Thoracic aorta (tissue), 2 donors: ENCODE data around the gene ALKBH3. TPM values are rescaled to one million over a fixed set of nuclear protein-coding genes. Genes with fewer than 3 reads are reported as not detected.

Experiments used
- ATAC-seq: fragments of 150-250 bp; one replicate; pipeline ENCODE4 v1.8.0; 2017; ENCODE audit warnings: low read depth; ENCODE audit not compliant: insufficient number of reproducible peaks, low FRiP score
- DNase-seq: peaks from one replicate; pipeline ENCODE4 v3.0.0-alpha.2; 2020; ENCODE audit warnings: low spot score
- H3K27ac ChIP-seq, 2 donors: fragments of 200-600 bp; sonication (generic); 1 replicate in 1 of 2; 2 replicates in 1 of 2; pipeline ENCODE4 v1.5.1; 2016; ENCODE audit warnings: mild to moderate bottlenecking in 2 of 2, moderate library complexity in 2 of 2
- H3K27me3 ChIP-seq: fragments of 200-600 bp; sonication (generic); replicated peaks from 2 replicates; pipeline ENCODE4 v1.6.0; 2016; ENCODE audit warnings: mild to moderate bottlenecking; ENCODE audit not compliant: insufficient read depth
- H3K36me3 ChIP-seq: fragments of 200-600 bp; sonication (generic); one replicate; pipeline ENCODE4 v1.5.1; 2016
- H3K4me1 ChIP-seq, 2 donors: fragments of 200-600 bp; sonication (generic); 1 replicate in 1 of 2; 2 replicates in 1 of 2; pipeline versions ENCODE4 v1.5.1 to v1.6.0; 2016; ENCODE audit warnings: low read depth in 2 of 2, mild to moderate bottlenecking in 1 of 2; ENCODE audit not compliant: control insufficient read depth in 1 of 2
- H3K4me3 ChIP-seq: fragments of 200-600 bp; sonication (generic); 2 replicates; pipeline ENCODE4 v1.5.1; 2016; ENCODE audit warnings: mild to moderate bottlenecking
- H3K9me3 ChIP-seq: fragments of 200-600 bp; sonication (generic); 2 replicates; pipeline ENCODE4 v1.5.1; 2016
- total RNA-seq, 2 donors: library from RNA; depleted of rRNA; stranded (reverse); fragments of >200 nt; gene quantifications; one replicate each; pipeline versions ENCODE4 v1.1.0 to v1.2.3, GENCODE V29; 2016
- TF ChIP-seq, protein P1 (sequence below): fragments of 200-600 bp; sonication (generic); IDR thresholded peaks from one replicate; pipeline ENCODE4 v1.5.1; 2019; ENCODE audit warnings: antibody characterized with exemption

ALKBH3 gene
- total RNA-seq, 2 donors from 2014 or later, result 28.1 to 65.5 TPM

GRCh38 chr11:43868852-43869567, 11.6 kb upstream of the ALKBH3 start:
- TF ChIP-seq, protein P1, sequence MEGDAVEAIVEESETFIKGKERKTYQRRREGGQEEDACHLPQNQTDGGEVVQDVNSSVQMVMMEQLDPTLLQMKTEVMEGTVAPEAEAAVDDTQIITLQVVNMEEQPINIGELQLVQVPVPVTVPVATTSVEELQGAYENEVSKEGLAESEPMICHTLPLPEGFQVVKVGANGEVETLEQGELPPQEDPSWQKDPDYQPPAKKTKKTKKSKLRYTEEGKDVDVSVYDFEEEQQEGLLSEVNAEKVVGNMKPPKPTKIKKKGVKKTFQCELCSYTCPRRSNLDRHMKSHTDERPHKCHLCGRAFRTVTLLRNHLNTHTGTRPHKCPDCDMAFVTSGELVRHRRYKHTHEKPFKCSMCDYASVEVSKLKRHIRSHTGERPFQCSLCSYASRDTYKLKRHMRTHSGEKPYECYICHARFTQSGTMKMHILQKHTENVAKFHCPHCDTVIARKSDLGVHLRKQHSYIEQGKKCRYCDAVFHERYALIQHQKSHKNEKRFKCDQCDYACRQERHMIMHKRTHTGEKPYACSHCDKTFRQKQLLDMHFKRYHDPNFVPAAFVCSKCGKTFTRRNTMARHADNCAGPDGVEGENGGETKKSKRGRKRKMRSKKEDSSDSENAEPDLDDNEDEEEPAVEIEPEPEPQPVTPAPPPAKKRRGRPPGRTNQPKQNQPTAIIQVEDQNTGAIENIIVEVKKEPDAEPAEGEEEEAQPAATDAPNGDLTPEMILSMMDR, result no peak
- Histone ChIP-seq H3K4me3 (no peak overlapping the region), H3K36me3 (no peaks in the 10 kb centered on the region), H3K27ac (no peak overlapping the region), H3K4me1 (no peaks in the 10 kb centered on the region), H3K27me3 (no peaks in the 10 kb centered on the region), H3K9me3 (no peaks in the 10 kb centered on the region)
- DNase-seq (no peak), ATAC-seq (no peak)

GRCh38 chr11:43871051-43871450, 9.6 kb upstream of the ALKBH3 start:
- DNase-seq (no peak), ATAC-seq (no peak)
- Histone ChIP-seq H3K4me1 (no peaks in the 10 kb centered on the region), H3K27me3 (no peaks in the 10 kb centered on the region), H3K27ac (no peak overlapping the region), H3K9me3 (no peaks in the 10 kb centered on the region), H3K36me3 (no peaks in the 10 kb centered on the region), H3K4me3 (no peak overlapping the region)
- TF ChIP-seq, protein P1, result no peak

DNA sequence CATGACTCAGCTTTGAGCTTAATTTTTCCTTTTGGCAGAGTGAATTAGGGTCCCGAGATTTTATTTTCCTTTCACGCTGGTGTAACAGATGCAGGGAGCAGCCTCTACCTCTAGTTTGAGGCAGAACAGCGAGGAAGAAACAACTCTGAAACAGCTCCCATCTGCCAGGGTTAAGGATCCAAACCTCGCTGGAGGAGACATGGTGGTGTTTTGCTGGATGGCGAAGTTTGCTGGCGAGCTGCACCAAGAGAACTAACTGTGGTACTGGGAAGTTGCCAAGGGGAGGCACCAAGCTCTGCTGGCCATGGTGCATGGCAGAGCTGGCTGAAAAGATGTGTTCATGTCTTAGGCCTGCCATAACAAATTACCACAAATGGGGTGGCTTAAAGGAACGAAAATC, 7.6 kb upstream of the ALKBH3 start:
- Histone ChIP-seq H3K4me1 (no peaks in the 10 kb centered on the region), H3K9me3 (no peaks in the 10 kb centered on the region), H3K27ac (no peak overlapping the region), H3K4me3 (no peak overlapping the region), H3K36me3 (no peaks in the 10 kb centered on the region), H3K27me3 (no peaks in the 10 kb centered on the region)
- TF ChIP-seq, protein P1, result no peak
- no peak for ATAC-seq
- no peak for DNase-seq

DNA sequence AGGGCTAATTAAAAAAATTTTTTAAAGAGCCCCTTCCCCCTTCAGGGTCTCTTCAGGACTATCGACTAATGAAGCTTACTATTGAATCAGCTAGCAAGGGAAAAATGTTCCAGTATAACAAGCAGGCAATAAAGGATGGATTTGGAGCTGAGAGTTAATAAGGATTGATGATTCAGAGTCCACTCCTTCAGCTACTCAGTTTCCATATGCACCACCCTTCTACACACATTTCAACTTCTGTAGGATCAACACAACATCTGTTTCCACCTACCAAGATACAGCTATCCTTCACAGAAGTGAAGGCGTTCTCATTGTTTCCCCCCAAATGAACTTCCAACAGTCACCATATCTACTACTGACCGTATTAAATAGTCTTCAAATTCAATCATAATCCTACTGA, 6.6 kb upstream of the ALKBH3 start:
- no peaks in the 10 kb centered on the region for H3K9me3 ChIP-seq
- no peak overlapping the region for H3K27ac ChIP-seq
- no peak overlapping the region for H3K4me3 ChIP-seq
- H3K36me3 ChIP-seq, result no peaks in the 10 kb centered on the region
- ATAC-seq (no peak), DNase-seq (no peak)
- H3K4me1 ChIP-seq, result no peaks in the 10 kb centered on the region
- TF ChIP-seq, protein P1, result no peak
- H3K27me3 ChIP-seq, result no peaks in the 10 kb centered on the region

GRCh38 chr11:43874738-43875137, 5.9 kb upstream of the ALKBH3 start:
- Histone ChIP-seq H3K36me3 (no peaks in the 10 kb centered on the region), H3K9me3 (no peaks in the 10 kb centered on the region), H3K27me3 (no peaks in the 10 kb centered on the region), H3K27ac (no peak overlapping the region), H3K4me1 (no peaks in the 10 kb centered on the region), H3K4me3 (no peak overlapping the region)
- TF ChIP-seq, protein P1, result no peak
- DNase-seq, result no peak
- ATAC-seq, result no peak
